Measurements from ENCODE around the gene KIFC3. TPM values are rescaled to one million over a fixed set of nuclear protein-coding genes. Genes with fewer than 3 reads are reported as not detected.
A peak's percentile ranks its signal among the peaks of the same experiment; 100 is the strongest.

Gene KIFC3
- total and polyA plus RNA-seq, 2 of the 8 experiments (the other 6 are each of a cell fraction or from before 2014, with no cell fraction given) = 2.1 to 7.1 TPM

DNA sequence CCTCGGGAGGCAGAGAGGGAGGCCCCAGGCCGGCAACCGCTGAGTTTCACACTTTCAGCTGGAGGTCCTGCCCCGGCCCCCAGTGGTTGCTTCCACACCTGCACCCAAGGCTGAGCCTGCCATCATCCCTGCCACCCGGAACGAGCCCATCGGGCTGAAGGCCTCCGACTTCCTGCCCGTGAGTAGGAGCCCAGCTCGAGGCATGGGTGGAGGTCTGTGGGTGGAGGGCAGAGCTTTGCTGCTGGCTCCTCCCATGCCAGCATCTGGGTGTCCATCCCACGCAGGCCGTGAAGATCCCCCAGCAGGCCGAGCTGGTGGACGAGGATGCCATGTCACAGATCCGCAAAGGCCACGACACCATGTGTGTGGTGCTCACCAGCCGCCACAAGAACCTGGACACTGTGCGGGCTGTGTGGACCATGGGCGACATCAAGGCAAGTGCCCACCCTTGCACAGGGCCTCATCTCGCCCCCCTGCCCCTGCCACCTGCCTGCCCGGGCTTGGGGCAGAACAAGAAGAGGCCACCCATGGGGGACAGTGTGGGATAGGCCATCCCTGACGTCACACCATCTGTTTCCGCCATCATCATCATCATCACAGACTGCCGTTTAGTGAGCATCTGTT, 47.1 kb downstream of the KIFC3 start:
- ChIA-PET CTCF (ENCODE audit: partially characterized antibody) (interaction anchor here (0.8 to 4.4 kb wide), 13 partner anchors 10 to 367 kb away, joined by 3 to 24 read pairs (median 5); partner anchors contain the start of gene KATNB1), POLR2A (ENCODE audit: partially characterized antibody) (no interaction called here)
- Histone ChIP-seq H3K56ac (replicated peaks; ENCODE audit: insufficient read length, low read depth, low read length) (no peak overlapping the region), H3K14ac (ENCODE audit: insufficient read length) (no peak overlapping the region), H3K79me2 (ENCODE audit: control insufficient read depth in 1 of 2, insufficient read depth in 2 of 2, low read length in 2 of 2) (no peaks in the 10 kb centered on the region), H3K27me3 (replicated peaks in 1 of 4; ENCODE audit: control insufficient read depth in 3 of 4, extremely low read depth in 1 of 4, insufficient read depth in 3 of 4, low read length in 3 of 4) (no peaks in the 10 kb centered on the region), H2BK20ac (ENCODE audit: low read length) (no peak overlapping the region), H2AK5ac (ENCODE audit: low read depth, low read length) (no peak overlapping the region), H4K91ac (replicated peaks; ENCODE audit: insufficient read length, low read length) (no peak overlapping the region), H4K20me1 (replicated peaks in 1 of 2; ENCODE audit: control insufficient read depth in 1 of 2, insufficient read depth in 2 of 2, low read length in 2 of 2) (peaks cover 4 to 7% of the 10 kb centered on the region in 2 experiments), H2BK12ac (ENCODE audit: low read depth, low read length) (no peak overlapping the region), H2BK15ac (ENCODE audit: low read length) (no peak overlapping the region), H3K36me3 (ENCODE audit: control insufficient read depth in 2 of 4, insufficient read depth in 4 of 4, low read length in 3 of 4) (peaks cover 0 to 12% (median 7%) of the 10 kb centered on the region in 4 experiments; a peak in 6 of 8 replicates), H3K18ac (ENCODE audit: extremely low read depth, low read length) (no peak overlapping the region), H4K5ac (ENCODE audit: insufficient read length, low read depth, low read length) (no peak overlapping the region), H3K27ac (ENCODE audit: low read depth, low read length) (no peak overlapping the region), H3K9ac (replicated peaks in 1 of 4; ENCODE audit: extremely low read depth in 1 of 4, low read depth in 3 of 4, low read length in 3 of 4) (no peak overlapping the region), H3K23me2 (ENCODE audit: low read depth, low read length) (no peaks in the 10 kb centered on the region), H3K4me3 (ENCODE audit: extremely low read depth in 1 of 4, insufficient read depth in 2 of 4, low read depth in 3 of 4, low read length in 4 of 4) (no peak overlapping the region), H3K79me1 (ENCODE audit: low read depth, low read length) (no peaks in the 10 kb centered on the region), H3K23ac (ENCODE audit: insufficient read length) (no peak overlapping the region), H3K4ac (replicated peaks; ENCODE audit: insufficient read length, low read depth, low read length) (no peak overlapping the region), H3K9me3 (ENCODE audit: insufficient read depth in 2 of 2, low read depth in 1 of 2, low read length in 1 of 2) (no peaks in the 10 kb centered on the region), H4K8ac (ENCODE audit: extremely low read depth, insufficient read depth, low read length) (no peak overlapping the region), H2BK5ac (ENCODE audit: low read depth, low read length) (no peak overlapping the region), H3K4me1 (replicated peaks in 1 of 4; ENCODE audit: control insufficient read depth in 3 of 4, insufficient read depth in 4 of 4, low read length in 3 of 4) (peaks cover 0 to 11% (median 2%) of the 10 kb centered on the region in 4 experiments; a peak in 4 of 7 replicates), H3K4me2 (ENCODE audit: insufficient read depth in 1 of 2, low read depth in 2 of 2, low read length in 2 of 2) (no peak overlapping the region), H2AFZ (ENCODE audit: low read length) (no peak overlapping the region), H2BK120ac (replicated peaks; ENCODE audit: low read depth, low read length) (no peak overlapping the region)
- WGBS, 2 experiments (ENCODE audit: extremely low coverage in 1 of 2, insufficient coverage in 1 of 2, insufficient read length in 1 of 2, insufficient replicate concordance in 2 of 2, low coverage in 1 of 2, low lambda C conversion rate in 2 of 2, missing lambda C conversion rate in 1 of 2) = 94% methylated on average over 23 of the region's 24 CpGs; no CpG with 5 or more reads in 1 of the 2 experiments
- DNase-seq (ENCODE audit: low read depth in 1 of 2, low spot score in 2 of 2) = peak in 1 of 2 experiments; percentile 45
- FAIRE-seq = no peak
- peak; percentile 25 to 28 (median 28); a peak in 3 of 4 replicates for TF ChIP-seq CTCF (IDR thresholded peaks at IDR 0.05; ENCODE audit: control extremely low read depth in 1 of 3, insufficient read depth in 1 of 3, low read depth in 1 of 3, low read length in 3 of 3)
- no peak for TF ChIP-seq KDM5A (IDR thresholded peaks at IDR 0.05; ENCODE audit: low read length)
